ENCODE data around the gene SPAG6.
"Not testable (repeated sequence)": the region's sequence is repeated elsewhere in the genome, so short reads cannot be mapped to it uniquely, and the experiment has no call there.

The SPAG6 gene

GRCh38 chr10:22345301-22346095 is at the start of gene SPAG6:
SPAG6 (plus strand) TSS chr10:22345496; CDS start chr10:22345612, 116 bp downstream.
- DNase-seq (ENCODE audit: low spot score) = no peak

GRCh38 chr10:22301193-22301592 is 44.1 kb upstream of the SPAG6 start:
- no peak for DNase-seq (ENCODE audit: low spot score)

- DNase-seq (ENCODE audit: low spot score) = no peak
These were observed 41.8 kb upstream of the SPAG6 start for GRCh38 chr10:22303461-22303860.

- DNase-seq (ENCODE audit: low spot score) = no peak
These were observed 39.6 kb upstream of the SPAG6 start for GRCh38 chr10:22305721-22306120.

GRCh38 chr10:22308390-22308789 is 36.9 kb upstream of the SPAG6 start:
- DNase-seq (ENCODE audit: low spot score) = no peak

- no peak for DNase-seq (ENCODE audit: low spot score)
These were observed 35.9 kb upstream of the SPAG6 start for GRCh38 chr10:22309180-22310000.

- not testable (repeated sequence) for DNase-seq (ENCODE audit: low spot score)
These were observed 35.3 kb upstream of the SPAG6 start for GRCh38 chr10:22310012-22310411.

- DNase-seq (ENCODE audit: low spot score) = no peak
These were observed 34.4 kb upstream of the SPAG6 start for GRCh38 chr10:22310928-22311327.

- DNase-seq (ENCODE audit: low spot score) = no peak
These were observed 30.4 kb upstream of the SPAG6 start for GRCh38 chr10:22314852-22315251.

- no peak for DNase-seq (ENCODE audit: low spot score)
These were observed 29.6 kb upstream of the SPAG6 start for GRCh38 chr10:22315455-22316285.

- DNase-seq (ENCODE audit: low spot score) = peak; percentile 86
These were observed 28.8 kb upstream of the SPAG6 start, which contains the start of gene COMMD3 for GRCh38 chr10:22316286-22317075. COMMD3 (plus strand) TSS chr10:22316388; CDS start chr10:22316418, 30 bp downstream.

- no peak for DNase-seq (ENCODE audit: low spot score)
These were observed 28.3 kb upstream of the SPAG6 start for GRCh38 chr10:22317076-22317370.

GRCh38 chr10:22317771-22318565 is 27.3 kb upstream of the SPAG6 start:
- no peak for DNase-seq (ENCODE audit: low spot score)

- no peak for DNase-seq (ENCODE audit: low spot score)
These were observed 26.5 kb upstream of the SPAG6 start for GRCh38 chr10:22318772-22319171.

- DNase-seq (ENCODE audit: low spot score) = no peak
These were observed 25.7 kb upstream of the SPAG6 start for GRCh38 chr10:22319547-22319979.

- DNase-seq (ENCODE audit: low spot score) = no peak
These were observed 25.2 kb upstream of the SPAG6 start for GRCh38 chr10:22319980-22320558.

GRCh38 chr10:22320591-22321155 is 24.6 kb upstream of the SPAG6 start, which contains the start of gene BMI1:
BMI1 (plus strand) TSS chr10:22321099; CDS start chr10:22326450, 5,351 bp downstream.
- DNase-seq (ENCODE audit: low spot score) = peak; percentile 76

- peak; percentile 67 for DNase-seq (ENCODE audit: low spot score)
These were observed 24.0 kb upstream of the SPAG6 start for GRCh38 chr10:22321156-22321923.
